Tibial artery (tissue), 4 donors: ENCODE results near the gene DPP3.
A peak's percentile ranks its signal among the peaks of the same experiment; 100 is the strongest.

Experiments
- DNase-seq, 2 donors: peaks; one replicate each; pipeline ENCODE4 v3.0.0-alpha.2; 2019
- H3K27ac ChIP-seq, 2 donors: fragments of 200-600 bp; sonication (generic) in 1 of 2; 1 replicate in 1 of 2; 2 replicates in 1 of 2; pipeline ENCODE4 v1.5.1; 2018 to 2019; ENCODE audit warnings: mild to moderate bottlenecking in 1 of 2
- H3K27me3 ChIP-seq, 2 donors: fragments of 200-600 bp; sonication (generic) in 1 of 2; one replicate each; pipeline versions ENCODE4 v1.5.1 to v1.6.0; 2016 to 2019
- H3K36me3 ChIP-seq, 3 donors: fragments of 200-600 bp; sonication (generic) in 2 of 3; one replicate each; pipeline ENCODE4 v1.5.1; 2016 to 2019; ENCODE audit warnings: mild to moderate bottlenecking in 2 of 3
- H3K4me1 ChIP-seq, 4 donors: fragments of 200-600 bp; sonication (generic) in 2 of 4; 1 replicate in 3 of 4; 2 replicates in 1 of 4; pipeline ENCODE4 v1.5.1; 2016 to 2019
- H3K4me3 ChIP-seq, 2 donors: fragments of 200-600 bp; sonication (generic) in 1 of 2; 1 replicate in 1 of 2; 2 replicates in 1 of 2; pipeline ENCODE4 v1.5.1; 2018 to 2019; ENCODE audit warnings: mild to moderate bottlenecking in 2 of 2
- H3K9me3 ChIP-seq, 3 donors: fragments of 200-600 bp; sonication (generic) in 1 of 3; one replicate each; pipeline ENCODE4 v1.5.1; 2016 to 2019
- intact Hi-C: fragments of 100-400 bp; cut with DNase I; formaldehyde crosslinking; loops from one replicate; pipeline ENCODE4 v1.15.0; 2023; ENCODE audit warnings: low total_unique reads
- TF ChIP-seq, protein P1 (sequence below), 2 experiments: fragments of 200-600 bp in 1 of 2; fragments of 450-650 bp in 1 of 2; IDR thresholded peaks; one replicate each; pipeline ENCODE4 v1.5.1; 2017 to 2019; ENCODE audit warnings: antibody characterized with exemption in 2 of 2, mild to moderate bottlenecking in 1 of 2, moderate library complexity in 1 of 2

The DPP3 gene

DNA sequence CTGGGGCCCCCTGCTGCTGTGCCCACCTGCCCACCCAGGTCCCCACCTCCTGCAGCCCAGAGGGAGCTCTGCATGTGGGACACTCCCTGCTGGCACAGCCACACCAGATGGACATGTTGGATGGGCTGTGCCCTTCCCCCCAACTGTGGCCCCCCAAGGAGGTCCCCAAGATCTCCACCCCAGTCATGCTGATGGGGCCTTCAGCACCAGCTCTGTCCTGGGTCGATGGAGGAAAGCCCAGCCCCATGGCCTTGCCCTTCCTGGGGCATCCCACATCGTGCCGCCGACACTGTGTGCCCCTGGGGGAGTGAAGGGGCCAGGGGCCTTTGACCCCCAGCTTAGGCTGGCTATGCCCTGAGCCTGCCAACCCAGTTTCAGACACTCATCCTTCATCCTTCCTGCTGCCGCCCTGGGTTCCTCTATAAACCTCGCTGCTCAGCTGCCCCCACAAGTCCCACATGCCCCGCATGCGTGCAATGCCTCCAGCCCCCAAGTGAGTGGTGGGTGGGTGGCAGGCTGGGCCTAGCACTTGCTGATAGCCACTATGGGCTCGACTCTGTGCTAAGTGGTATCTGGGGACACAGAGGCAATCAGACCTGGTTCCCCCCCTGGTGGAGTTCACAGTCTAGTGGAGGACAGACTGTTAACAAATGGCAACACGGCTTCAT, 3.9 kb upstream of the DPP3 start:
- no peak overlapping the region for H3K4me3 ChIP-seq
- intact Hi-C loops = no loop called here
- no peaks in the 10 kb centered on the region for H3K9me3 ChIP-seq
- TF ChIP-seq, protein P1, sequence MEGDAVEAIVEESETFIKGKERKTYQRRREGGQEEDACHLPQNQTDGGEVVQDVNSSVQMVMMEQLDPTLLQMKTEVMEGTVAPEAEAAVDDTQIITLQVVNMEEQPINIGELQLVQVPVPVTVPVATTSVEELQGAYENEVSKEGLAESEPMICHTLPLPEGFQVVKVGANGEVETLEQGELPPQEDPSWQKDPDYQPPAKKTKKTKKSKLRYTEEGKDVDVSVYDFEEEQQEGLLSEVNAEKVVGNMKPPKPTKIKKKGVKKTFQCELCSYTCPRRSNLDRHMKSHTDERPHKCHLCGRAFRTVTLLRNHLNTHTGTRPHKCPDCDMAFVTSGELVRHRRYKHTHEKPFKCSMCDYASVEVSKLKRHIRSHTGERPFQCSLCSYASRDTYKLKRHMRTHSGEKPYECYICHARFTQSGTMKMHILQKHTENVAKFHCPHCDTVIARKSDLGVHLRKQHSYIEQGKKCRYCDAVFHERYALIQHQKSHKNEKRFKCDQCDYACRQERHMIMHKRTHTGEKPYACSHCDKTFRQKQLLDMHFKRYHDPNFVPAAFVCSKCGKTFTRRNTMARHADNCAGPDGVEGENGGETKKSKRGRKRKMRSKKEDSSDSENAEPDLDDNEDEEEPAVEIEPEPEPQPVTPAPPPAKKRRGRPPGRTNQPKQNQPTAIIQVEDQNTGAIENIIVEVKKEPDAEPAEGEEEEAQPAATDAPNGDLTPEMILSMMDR (IDR thresholded peaks at IDR 0.05) = no peak
- peaks cover 0 to 22% (median 15%) of the 10 kb centered on the region in 4 donors for H3K4me1 ChIP-seq
- H3K27ac ChIP-seq = no peak overlapping the region
- H3K27me3 ChIP-seq = no peaks in the 10 kb centered on the region
- H3K36me3 ChIP-seq = peaks cover 42 to 60% (median 43%) of the 10 kb centered on the region in 3 donors
- no peak for DNase-seq

GRCh38 chr11:66476841-66477251, 3.4 kb upstream of the DPP3 start:
- H3K27ac ChIP-seq = no peak overlapping the region

DNA sequence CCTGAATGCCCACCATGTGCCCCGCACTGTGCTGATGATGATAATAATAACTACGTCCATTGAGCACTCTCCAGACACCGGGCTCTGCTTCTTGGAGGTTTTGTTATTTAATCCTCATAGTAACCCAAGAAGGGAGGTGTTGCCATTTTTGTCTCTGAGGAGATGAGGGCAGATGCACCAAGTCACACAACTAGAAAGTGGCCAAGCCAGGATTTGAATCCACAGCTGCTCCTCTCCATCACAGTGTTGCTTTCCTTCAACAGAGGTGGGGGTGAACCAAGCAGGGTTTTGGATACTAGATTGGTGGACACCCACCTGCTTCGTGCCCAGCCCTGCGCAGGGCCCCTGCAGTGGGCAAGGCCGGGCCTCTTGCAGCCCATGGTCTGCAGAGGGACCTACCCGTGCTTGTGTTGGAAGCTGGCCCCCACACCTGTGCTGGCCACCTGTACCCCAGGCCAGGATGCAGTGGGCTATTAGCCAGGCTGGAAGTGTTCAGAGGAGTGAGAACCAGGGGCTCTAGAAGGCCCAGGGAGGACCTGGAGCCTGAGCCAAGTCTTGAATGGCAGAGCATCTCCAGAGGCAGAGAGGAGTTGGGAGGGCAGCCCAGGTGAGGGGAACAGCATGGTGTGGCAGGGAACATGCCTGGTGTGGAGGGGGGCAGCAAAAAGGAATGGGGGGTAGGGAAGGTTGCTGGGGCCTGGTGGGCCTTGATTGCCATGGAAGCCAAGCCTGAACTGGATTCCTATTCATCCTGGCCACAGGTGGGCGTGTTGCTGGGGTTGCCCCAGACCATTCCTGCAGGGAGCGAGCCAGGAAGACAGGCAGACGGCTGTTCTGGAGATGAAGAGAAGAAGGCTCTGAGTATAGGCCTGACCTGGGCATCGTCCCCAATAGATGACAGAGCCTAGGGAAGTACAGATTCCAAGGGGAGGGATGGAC, 2.7 kb upstream of the DPP3 start:
- no peak overlapping the region for H3K27ac ChIP-seq
- H3K36me3 ChIP-seq = peaks cover 34 to 50% (median 34%) of the 10 kb centered on the region in 3 donors
- H3K9me3 ChIP-seq = no peaks in the 10 kb centered on the region
- no peak overlapping the region for H3K4me3 ChIP-seq
- TF ChIP-seq, protein P1 (IDR thresholded peaks at IDR 0.05) = no peak
- no peaks in the 10 kb centered on the region for H3K27me3 ChIP-seq
- H3K4me1 ChIP-seq = peaks cover 0 to 22% (median 15%) of the 10 kb centered on the region in 4 donors
- intact Hi-C loops = loop anchor here (2.0 kb wide), 1 partner anchor 17 kb away; no protein-coding TSS in a partner anchor
- no peak for DNase-seq

More at GRCh38 chr11:66476841-66477251, 3.4 kb upstream of the DPP3 start:
- no peak for DNase-seq
- H3K9me3 ChIP-seq = no peaks in the 10 kb centered on the region
- H3K36me3 ChIP-seq = peaks cover 41 to 54% (median 41%) of the 10 kb centered on the region in 3 donors
- intact Hi-C loops = no loop called here
- TF ChIP-seq, protein P1 (IDR thresholded peaks at IDR 0.05) = no peak
- H3K4me1 ChIP-seq = peaks cover 0 to 22% (median 15%) of the 10 kb centered on the region in 4 donors
- no peak overlapping the region for H3K4me3 ChIP-seq
- H3K27me3 ChIP-seq = no peaks in the 10 kb centered on the region

DNA sequence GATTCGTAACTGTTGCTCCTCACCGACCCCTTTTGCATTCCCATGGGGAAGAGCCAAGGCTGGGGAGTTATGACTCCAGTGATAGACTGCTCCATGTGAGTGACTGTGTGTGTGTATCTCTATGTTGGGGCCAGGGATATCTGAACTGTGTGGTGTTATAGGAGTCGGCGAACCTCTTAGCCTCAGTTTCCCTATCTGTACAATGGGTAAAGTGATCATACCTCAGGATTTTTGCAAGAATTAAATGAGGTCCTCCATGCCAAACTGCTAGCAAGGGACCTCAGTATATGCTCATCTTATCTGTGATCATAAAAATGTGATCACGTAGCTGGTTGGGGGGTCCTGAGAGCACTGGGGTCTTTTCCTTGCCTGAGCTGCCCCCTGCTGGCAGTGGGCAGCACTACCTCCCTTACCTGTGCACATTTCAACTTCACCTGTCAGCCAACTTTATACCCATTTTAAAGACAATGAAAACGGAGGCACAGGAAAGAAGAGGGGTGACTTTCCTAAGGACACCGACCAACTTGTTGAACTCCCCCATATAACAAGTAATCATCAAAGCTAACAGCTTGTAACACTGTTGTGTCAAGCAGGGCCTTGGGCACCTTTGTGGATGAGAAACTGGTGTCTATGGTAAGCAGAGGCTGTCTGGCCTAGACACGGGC, 1.4 kb upstream of the DPP3 start:
- no peak for DNase-seq
- H3K4me3 ChIP-seq = peak overlapping the region; percentile 67 to 77
- H3K27ac ChIP-seq = peak overlapping the region; percentile 84 to 97
- no peaks in the 10 kb centered on the region for H3K27me3 ChIP-seq
- intact Hi-C loops = loop anchor here (2.0 kb wide), 1 partner anchor 18 kb away; no protein-coding TSS in a partner anchor
- H3K36me3 ChIP-seq = peaks cover 21 to 49% (median 21%) of the 10 kb centered on the region in 3 donors
- TF ChIP-seq, protein P1 (IDR thresholded peaks at IDR 0.05) = peak; percentile 60 to 68
- no peaks in the 10 kb centered on the region for H3K9me3 ChIP-seq
- H3K4me1 ChIP-seq = peaks cover 0 to 22% (median 15%) of the 10 kb centered on the region in 4 donors
